ENCODE results near the gene LEFTY1.

Gene LEFTY1

DNA sequence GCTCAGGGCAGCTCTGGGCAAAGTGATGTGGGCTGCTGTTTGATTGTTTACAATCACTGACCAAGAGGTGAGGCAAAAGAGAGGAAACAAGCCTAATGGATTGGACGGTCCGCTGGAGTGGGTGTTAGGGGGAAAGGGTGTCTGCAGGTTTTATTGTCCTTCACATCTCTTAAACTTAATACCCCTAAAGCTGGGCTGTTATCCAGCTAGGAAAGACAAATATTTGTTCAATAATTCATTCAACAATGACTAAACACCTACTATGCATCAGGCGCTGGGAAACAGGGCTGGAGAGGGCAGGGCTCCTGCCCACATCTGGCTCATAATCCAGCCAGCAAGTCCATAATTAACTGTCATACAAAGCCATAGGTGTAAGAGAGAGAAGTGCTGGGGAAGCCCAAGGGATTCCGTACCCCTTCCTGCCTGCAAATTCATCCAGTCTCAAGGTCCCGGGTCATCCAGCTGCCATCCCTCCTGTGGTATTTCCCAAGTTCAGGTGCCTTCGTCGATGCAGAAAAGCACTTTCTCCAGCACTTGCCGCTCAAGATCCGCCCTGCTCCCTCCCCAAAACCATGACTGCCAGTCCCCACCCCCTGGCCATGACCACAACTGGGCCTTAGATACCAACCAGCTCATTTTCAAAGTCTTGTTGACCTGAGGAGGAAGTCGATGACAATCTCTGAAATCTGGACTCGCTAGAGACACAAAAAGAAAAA is 17.4 kb downstream of the LEFTY1 start:
- no peak for FAIRE-seq

DNA sequence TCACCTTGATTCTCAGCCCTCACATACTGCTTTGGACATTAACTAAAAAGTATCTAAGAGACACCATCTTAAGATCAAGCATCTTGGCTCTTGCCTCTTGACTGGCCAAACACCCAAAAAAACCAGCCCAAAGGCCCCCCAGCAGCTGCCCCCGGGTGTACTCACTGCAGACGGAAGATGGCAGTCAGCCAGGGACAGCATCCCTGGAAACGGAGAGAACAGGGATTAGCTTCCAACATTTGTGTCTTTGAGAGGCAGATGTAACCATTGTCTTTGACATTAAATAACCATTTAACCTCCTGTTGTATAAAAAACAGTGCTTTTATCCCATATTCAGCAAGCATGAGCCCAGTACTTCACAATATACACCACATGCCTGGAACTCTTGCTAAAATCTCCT is 18.0 kb downstream of the LEFTY1 start:
- FAIRE-seq = no peak

DNA sequence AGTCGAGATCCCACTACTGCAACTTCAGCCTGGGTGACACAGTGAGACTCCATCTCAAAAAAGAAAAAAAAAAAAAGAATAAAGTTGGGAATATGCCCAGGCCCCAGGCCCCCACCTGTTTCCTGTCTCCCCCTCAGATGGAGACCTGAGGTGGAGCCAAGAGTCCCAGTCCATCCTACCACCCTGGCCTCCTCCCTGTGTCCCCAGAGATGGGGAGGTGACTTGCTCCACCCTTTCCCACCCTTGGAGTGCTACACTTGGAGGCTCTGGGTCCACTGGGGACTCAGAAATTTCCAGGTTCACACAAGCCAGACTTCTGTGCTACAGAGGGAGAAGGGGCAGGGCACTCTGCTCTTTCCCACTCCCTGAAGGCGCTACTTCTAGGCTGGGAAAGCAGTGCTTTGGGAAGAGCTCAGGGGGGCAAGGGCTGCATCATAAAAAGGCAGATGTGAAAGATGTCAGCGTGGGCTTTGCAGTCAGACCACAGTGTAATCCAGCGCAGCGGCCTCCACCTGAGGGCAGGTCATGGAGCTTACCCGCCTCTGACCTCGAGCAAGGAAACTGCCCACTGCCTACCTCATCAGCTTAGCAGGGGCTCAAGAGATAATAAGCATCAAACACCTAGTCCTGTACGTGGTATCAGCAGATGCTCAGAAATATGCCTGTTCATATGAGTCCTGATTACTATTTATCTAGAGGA is 20.2 kb downstream of the LEFTY1 start:
- FAIRE-seq = no peak

DNA sequence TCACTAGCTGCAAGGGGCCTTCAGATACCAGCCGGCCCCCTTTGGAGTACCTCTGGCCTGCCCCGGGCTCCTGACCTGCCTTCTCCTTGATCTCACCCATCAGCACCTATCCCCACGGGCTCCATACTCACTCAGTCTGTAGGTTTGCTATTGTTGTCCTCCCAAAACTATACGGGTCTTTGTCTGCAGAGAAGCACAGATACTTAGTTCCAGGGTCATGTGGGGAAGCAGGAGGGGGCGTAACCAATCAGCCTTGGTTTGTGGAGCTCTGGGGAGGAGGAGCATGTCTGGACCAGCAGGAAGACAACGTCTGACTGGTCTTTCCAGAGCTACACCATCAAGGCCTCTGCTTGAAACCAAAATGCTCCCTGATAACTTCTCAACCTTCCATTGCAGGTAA is 22.0 kb downstream of the LEFTY1 start:
- FAIRE-seq = no peak

DNA sequence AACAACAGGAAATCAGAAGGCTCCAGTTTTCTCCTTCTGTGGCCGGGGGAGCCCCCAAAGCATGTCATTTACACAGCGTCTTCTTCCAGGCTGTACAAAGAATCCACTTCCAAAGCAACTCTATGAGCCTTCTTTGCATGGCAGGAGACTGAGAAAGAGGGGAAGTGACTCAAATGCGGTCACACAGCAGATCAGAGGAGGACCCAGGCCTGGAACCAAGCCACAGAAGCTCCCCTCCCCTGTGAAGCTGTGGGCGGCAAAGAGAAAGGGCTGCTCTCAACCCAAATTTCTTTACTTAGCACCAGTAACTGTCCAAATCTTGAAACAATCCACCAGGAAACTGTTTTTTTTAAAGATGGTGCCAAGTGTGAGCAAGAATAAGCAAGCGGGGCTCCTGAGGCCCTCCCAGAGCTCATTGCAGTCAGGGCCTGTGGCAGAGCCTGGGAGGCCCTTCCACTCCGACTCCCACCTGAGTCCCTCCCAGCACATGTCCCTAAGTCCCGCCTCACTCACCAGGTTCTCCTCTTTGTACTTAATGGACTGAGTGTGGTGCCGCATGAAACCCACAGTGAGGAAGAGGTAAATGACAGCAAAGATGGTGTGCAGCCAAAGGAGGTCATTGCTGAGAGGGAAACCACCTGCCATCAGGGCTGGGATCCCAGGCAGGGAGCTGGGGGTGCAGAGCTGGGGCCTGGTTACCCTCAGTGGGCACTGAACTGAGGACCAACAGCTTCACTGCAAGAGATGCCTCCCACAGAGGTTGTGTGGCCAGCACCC is 22.7 kb downstream of the LEFTY1 start:
- no peak for FAIRE-seq

DNA sequence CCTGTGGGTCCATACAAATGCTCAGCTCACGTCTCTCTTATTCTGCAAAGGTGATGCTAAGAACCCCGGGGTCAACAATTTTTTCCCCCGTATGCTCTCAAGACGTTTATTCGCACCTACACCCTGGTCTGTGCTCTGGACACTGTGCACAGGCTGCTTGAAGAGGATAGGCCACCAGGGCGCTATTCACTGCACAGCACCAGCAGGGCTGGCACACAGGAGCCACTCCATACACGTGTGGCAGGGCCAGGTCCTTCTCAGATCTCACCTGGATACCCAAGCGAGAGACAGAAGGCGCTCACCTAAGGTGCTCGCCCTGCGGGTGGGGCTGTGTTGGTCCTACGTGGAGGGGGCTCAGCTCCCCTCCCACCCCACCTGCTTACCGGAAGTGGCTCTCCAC is 23.4 kb downstream of the LEFTY1 start:
- no peak for FAIRE-seq

DNA sequence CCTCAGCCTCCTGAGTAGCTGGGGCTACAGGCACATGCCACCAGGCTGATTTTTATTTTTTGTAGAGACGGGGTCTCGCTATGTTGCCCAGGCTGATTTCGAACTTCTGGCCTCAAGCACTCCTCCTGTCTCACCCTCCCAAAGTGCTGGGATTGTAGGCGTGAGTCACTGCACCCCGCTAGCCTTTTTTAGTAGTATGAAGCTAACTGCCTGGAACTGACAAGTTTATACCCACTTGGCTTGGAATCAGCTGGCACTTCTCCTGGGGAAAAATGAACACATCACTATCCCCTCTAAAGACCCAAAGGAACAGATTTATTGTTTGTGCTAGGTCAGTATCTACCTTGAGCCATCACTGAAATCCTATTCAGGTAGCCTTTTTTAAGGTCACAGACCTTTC is 25.8 kb downstream of the LEFTY1 start:
- no peak for FAIRE-seq

DNA sequence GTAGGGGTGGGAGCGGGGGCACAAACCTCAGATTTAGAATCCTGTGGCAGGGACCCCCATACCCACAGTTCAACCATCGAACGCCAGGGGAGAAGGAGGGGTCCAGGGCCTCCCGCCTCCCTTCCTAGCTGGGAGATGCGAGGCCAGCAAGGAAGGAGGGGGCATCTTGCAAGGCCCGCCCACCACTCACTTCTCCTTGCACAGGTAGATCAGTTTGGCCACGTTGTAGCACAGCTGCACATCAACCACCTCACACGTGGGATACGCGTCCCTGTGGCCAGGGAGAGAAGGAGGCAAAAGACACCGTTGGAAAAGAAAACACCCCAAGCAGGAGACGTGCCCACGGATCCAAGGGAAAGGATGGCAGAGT is 26.4 kb downstream of the LEFTY1 start:
- FAIRE-seq = no peak

DNA sequence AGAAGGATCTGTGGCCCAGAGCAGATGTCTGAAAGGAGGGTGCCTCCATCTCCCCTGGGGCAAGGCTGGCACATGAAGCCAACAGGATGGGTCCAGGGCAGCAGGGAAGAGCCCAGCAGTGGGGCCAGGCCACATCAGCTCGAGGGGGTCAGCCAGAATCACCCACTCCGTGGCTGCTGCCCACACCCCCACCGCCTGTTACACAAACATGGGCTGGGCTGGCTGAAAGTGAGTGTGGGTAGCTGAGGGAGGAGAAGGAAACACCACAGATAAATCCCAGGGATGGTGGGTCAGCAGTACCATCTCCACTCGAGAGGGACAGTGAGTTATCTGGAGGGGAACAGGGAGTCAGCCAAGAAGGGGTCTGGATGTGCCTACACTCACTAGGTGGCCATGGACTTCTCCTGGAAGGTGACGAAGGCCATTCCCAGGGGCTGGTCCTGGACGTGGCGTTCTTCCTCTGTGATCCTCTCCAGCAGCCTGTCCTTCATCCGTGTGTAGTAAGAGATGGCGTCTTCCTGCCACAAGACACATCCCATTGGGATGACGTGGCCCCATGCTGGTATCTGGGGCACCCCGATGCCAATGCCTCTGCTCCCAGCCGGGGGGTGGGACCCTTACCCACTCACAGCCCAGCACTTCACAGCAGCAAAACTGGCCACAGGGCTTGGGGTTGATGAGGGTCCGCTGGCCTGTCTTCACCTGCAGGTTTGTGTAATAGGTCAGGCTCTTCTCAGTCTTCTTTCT is 26.9 kb downstream of the LEFTY1 start:
- FAIRE-seq = no peak

DNA sequence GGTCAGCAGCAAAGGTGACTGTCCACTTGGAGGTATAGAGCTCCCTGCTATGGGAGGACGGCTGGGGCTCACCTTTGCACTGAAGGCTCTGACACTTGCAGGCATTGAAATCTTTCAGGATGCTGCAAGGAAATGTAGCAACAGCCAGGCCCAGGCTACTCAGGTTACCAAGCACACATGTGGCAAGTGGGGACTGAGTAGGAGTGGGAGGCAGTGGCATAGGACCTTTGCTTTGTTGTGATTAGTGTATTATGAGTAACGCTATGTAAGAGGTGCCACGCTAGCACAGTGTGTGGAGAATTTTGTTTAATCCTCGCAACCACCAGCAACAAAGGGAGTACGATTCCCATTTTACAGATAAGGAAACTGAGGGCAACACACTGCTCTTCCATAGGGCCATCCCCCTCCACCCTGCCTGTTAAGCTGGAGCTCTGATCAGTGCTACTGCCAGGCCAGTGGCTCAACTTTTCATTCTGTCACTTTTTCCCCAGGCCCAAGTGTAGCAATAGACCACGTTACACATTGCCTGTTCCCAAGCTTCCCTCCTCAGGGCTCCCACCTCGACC is 28.0 kb downstream of the LEFTY1 start:
- FAIRE-seq = no peak

DNA sequence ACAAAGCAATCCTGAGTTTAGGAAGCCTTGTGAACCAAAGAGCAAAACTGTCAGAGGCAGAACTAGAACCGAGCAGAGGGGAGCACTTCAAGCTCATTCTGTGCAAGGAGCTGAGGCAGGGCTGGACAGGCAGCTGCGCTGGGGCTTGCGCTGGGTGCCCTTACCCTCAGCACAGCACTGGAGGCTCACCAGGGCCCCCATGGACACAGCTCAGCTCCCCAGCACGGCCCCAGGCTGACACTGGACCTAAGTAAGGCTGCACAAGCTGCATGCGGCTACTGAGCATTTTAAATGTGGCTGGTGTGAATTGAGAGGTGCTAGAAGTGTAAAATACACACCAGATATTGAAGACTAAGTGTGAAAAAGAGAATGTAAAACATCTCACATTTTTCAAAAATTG is 28.8 kb downstream of the LEFTY1 start:
- no peak for FAIRE-seq

DNA sequence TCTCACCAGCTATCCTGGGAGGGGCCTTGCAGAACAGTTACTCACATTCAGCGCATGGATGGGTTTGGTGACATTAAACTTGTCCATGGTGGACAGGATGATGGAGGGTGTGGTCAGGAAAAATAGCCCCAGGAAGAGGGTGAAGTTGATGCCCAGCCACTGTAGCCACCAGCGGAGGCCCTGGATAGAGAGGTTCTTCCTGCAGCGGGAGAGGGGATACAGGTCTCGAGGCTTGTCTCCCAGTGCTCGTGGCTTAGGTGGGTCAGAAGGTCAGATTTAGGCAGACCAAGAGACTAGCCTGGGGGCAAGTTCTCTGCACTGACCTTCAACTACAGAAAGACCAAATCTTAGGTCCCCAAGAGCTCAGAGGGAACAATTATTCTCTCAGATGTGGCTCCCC is 29.8 kb downstream of the LEFTY1 start:
- FAIRE-seq = no peak

DNA sequence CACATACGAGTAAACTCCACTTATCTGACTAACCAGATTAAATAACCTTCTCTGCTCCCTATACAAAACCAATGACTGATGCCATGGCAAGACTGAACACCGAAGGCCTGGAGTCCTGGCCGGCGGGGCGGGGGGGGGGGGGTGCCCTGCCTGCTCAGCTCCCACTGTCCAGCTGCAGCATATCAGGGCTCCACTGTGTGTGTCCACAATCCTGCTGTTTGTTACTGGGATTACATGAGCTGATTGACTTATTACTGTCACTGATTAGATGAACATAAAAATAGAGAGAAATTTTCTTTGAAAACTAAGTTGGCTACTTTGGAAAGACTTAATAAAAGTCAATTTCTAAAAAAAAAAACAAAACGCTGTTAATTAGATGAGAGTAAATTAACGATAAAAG is 31.7 kb downstream of the LEFTY1 start:
- no peak for FAIRE-seq

DNA sequence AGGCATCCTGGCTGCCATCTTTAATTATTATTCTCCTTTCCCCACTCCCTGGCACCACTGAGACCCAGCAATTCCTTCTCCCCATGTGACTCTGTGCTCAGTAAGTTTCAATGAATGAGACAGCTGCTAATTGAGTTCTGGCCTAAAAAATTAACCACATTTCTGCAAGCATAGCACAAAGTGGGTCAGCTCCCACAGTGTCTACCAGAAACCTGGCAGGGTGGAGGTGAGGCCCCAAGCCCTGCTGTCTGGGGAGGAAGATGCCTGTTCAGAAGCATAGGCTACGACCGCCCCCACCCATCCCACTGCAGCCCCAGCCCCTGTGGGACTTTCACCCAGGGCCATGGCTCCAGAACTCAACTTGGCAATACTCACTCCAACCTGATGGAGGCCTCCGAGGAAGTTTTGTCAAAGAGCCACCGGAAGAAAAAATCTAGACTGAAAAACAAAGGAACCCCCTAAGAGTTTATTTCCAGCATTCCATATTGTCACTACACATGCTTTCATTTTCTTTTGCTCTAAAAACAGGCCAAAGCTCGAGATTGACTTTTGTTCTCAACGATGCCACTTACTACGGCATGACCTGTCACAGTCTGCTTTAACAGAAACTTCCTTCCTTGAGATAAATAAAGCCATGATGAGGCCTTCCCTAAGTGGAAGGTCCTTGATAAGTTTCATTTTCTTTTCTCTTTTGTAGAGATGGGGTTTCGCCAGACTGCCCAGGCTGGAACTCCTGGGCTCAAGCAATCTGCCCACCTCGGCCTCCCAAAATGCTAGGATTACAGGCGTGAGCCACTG is 33.2 kb downstream of the LEFTY1 start:
- FAIRE-seq = no peak

DNA sequence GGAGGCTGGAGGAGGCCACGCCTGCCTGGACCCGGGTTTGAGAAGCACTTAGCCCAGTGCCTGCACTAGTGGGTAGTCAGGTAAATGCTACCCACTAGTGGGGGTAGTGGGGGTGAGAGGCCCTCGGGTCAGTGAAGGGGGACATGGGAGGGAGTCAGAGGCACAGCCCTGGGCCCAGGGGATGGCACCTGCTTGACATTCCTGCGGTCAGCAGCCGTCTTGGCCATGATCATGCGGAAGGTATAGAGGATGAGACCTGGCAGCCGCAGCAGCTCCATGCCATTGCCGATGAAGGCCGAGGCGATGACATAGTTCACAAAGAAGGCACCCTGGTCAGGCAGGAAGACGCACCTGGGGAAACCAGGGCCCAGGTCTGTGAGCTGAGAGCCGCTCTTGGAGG is 35.5 kb downstream of the LEFTY1 start:
- FAIRE-seq = no peak

DNA sequence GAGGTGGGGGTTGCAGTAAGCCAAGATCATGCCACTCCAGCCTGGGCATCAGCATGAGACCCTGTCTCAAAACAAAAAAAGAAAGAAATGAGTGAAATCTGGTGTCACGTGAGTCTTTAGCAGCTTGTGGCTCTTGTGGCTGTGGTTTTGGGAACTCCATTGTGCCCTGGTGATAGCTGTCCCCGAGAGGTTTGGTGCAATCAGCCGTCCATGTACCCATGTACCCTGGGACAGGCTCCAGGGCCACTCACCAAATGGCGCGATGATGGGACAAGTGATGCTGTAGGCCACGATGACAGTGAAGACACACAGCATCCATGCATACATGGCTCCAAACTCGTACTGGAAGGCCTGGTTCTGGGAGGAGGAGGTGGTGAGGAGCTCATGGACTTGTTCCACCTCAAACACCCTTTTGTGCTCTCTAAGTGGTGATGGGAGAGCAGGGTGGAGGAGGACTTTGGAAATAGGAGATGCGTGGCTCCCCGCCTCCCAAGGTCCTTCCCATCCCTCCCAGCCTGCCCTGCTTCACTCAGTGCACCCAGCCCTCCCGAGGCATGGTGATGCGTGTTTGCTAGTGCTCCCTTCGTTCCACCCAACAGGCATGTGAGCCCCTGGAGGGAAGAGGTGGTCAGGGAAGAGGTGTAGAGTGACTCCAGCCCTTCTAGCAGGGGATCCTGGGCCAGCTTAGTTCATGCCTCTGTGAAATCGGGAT is 36.4 kb downstream of the LEFTY1 start:
- FAIRE-seq = no peak

DNA sequence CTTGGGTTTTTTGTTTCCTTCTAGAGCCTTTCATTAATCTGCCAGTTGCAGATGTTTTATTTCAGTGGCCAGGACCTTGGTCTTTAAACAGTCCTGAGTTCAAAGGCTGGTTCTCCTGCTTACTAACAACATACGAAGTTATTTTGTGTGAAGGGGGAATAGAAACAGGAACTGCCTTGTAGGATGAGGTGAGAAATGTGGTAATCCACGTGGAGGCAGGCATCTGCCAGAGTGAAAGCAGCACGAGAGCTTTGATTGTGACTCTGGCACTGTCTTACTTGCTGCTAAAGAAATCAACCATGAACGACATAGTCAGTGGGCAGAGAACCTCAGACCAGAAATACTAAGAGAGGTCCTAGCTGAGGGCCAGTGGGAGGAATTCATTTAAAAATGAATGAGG is 37.1 kb downstream of the LEFTY1 start:
- FAIRE-seq = no peak

DNA sequence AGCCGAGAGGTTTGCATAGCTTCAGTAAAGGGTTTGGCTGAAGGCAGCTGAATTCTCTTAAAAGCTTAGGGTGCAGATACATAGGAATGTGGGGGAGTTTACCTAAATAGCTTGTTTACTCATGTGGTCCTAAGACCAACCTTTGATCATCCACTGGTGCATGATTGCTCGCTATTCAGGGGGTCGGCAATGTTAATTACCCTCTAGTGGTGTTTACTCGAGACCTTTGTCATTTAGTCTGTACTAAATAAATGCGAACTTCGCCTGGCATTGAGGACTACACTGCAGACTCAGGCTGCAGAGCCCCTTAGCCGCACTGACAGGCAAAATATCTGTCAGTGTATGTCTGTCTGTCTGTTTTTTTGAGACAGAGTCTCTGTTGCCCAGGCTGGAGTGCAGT is 38.6 kb downstream of the LEFTY1 start:
- no peak for FAIRE-seq

DNA sequence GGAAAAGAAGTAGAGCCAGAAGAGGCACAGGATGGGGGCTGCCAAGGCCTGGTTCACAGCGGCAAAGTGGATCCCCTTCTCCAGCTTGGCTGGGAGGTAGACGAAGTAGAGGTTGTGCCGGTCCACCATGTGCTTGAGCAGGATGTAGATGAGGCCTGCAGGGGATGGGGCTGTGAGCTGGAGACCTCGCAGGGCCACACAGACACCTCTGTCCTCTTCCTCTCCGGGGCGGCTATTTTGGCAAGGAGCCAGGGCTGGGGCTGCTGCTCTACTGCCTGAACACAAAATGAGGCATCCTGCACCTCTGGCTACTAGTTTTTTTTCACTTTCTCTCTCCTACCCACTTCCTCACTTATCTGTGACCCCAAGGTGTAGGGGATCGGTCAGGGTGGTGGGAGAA is 39.0 kb downstream of the LEFTY1 start:
- no peak for FAIRE-seq

DNA sequence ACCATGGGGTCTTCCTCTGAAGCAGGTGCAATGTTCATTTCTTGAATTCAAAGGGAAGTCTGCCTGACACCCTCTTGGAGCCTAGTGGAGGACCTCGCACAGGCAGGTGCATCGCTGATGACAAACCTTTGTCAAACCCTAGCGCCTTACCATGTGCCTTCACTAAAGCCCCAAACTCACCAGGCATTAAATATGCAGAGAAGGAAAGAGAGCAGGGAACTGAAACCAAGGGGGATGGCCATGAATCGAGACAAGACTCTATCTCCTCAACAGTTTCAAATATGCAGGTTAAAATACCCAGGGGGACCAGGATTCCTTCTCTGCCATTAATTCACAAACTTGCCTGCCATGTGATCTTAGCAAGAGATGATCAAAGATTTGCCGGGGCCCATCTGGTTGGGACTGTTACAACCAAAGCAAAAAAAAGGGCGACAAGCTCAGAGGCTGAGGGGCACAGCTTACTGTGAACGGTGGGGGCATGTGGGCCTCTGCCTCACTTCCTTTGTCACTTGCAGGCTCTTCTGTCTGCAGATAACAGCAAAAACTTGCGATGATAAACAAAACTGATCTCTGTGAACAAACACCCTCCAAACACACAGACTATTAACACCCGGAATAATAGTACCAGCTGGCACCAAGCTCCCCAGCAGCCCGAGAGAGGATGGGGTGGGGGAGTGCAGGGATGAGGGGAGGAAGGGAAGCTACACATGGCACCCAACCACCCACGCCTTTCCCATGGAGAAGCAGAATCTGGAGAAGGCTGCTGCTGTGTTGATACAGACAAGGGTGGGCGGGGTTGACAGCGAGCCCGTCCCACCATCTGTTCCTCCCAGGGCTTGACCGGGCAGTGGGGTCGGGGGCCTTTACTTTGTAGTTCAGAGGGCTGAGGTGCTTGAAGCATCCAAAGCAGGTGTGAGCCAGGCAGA is 40.7 kb downstream of the LEFTY1 start:
- no peak for FAIRE-seq

All from TTC549 (cell line).